ENCODE measurements around the gene PTPRE. TPM values are rescaled to one million over a fixed set of nuclear protein-coding genes. Genes with fewer than 3 reads are reported as not detected.

Gene PTPRE
- total and polyA plus RNA-seq, 9 donors = 2.1 to 15.5 (median 6.9) TPM

DNA sequence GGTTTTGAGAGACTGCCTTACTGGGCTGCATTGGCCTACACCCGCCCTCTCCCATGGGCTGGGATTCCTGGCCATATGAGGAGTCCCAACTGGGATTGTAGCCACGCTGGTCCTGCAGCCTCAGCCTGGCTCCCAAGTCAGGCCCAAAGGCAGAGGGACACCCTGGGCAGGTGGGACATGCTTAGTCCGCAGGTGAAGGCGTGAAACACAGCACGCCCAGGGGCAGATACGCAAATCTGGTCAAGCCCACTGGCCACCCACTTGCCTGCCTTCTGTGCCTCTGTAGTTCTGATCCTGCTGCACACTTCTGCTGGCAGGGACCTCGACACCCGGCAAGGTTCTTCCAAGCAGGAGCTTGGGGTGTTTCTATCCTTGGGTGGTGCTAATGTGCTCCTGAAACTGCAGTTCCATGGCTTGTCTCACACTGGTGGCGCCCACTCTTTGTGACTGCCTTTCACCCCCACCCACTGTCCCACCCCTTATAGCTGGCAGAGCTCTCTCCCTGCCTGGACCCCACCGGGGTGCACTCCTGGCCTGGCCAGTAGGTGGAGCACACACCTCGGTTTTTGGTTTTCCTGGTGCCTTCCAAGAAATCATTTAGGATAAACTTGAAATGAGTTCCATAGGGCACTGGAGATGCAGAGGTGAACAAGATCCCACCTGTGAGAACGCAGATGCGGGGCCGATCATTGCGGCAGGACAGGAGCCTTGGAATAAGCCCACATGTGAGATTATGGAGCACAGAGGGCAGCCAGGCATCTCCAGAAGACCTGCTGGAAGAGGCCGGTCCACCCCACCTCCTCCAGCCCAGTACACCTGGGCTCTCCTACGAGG, 171.4 kb downstream of the PTPRE start:
- no peak for TF ChIP-seq EP300 (IDR thresholded peaks at IDR 0.05)
- no peak for TF ChIP-seq POLR2A (IDR thresholded peaks at IDR 0.05)
- no peak for TF ChIP-seq CTCF (IDR thresholded peaks at IDR 0.05)
- H3K9me3 ChIP-seq = no peaks in the 10 kb centered on the region
- H3K27me3 ChIP-seq = no peaks in the 10 kb centered on the region
- no peak for DNase-seq
- H3K4me3 ChIP-seq = no peak overlapping the region
- intact Hi-C loops (cut with DNase I) = loop anchor here in 1 of 4 donors (10.0 kb wide), 1 partner anchor 174 kb away; the partner anchor contains the start of gene PTPRE
- 67 to 72% (median 69%) methylated on average over 16 to 17 of the region's 17 CpGs for WGBS, 3 donors
- H3K4me1 ChIP-seq (ENCODE audit: insufficient read depth) = no peaks in the 10 kb centered on the region
- H3K36me3 ChIP-seq = no peaks in the 10 kb centered on the region
- H3K27ac ChIP-seq = no peak overlapping the region

- 67 to 79% (median 77%) methylated on average over 13 of the region's 13 CpGs for WGBS, 3 donors
- no peak for DNase-seq
- Histone ChIP-seq H3K27ac (no peak overlapping the region), H3K4me3 (no peak overlapping the region), H3K27me3 (no peaks in the 10 kb centered on the region), H3K4me1 (ENCODE audit: insufficient read depth) (no peaks in the 10 kb centered on the region), H3K9me3 (no peaks in the 10 kb centered on the region), H3K36me3 (no peaks in the 10 kb centered on the region)
- TF ChIP-seq CTCF (IDR thresholded peaks at IDR 0.05) = no peak
- TF ChIP-seq POLR2A (IDR thresholded peaks at IDR 0.05) = no peak
- no peak for TF ChIP-seq EP300 (IDR thresholded peaks at IDR 0.05)
- intact Hi-C loops (cut with DNase I) = no loop called here
These were observed 173.3 kb downstream of the PTPRE start for GRCh38 chr10:128080231-128080630.

- Histone ChIP-seq H3K27me3 (no peaks in the 10 kb centered on the region), H3K36me3 (no peaks in the 10 kb centered on the region), H3K4me1 (ENCODE audit: insufficient read depth) (no peaks in the 10 kb centered on the region), H3K4me3 (no peak overlapping the region), H3K9me3 (no peaks in the 10 kb centered on the region), H3K27ac (no peak overlapping the region)
- intact Hi-C loops (cut with DNase I) = no loop called here
- DNase-seq = no peak
- no peak for TF ChIP-seq EP300 (IDR thresholded peaks at IDR 0.05)
- TF ChIP-seq CTCF (IDR thresholded peaks at IDR 0.05) = no peak
- TF ChIP-seq POLR2A (IDR thresholded peaks at IDR 0.05) = no peak
- WGBS, 3 donors = 88 to 93% (median 93%) methylated on average over 8 of the region's 8 CpGs
These were observed 173.7 kb downstream of the PTPRE start for GRCh38 chr10:128080641-128081040.

GRCh38 chr10:128081222-128081621, 174.3 kb downstream of the PTPRE start:
- intact Hi-C loops (cut with DNase I) = no loop called here

More at GRCh38 chr10:128081222-128081621, 174.3 kb downstream of the PTPRE start:
- no peak overlapping the region for H3K4me3 ChIP-seq
- no peaks in the 10 kb centered on the region for H3K27me3 ChIP-seq
- TF ChIP-seq POLR2A (IDR thresholded peaks at IDR 0.05) (no peak), EP300 (IDR thresholded peaks at IDR 0.05) (no peak), CTCF (IDR thresholded peaks at IDR 0.05) (no peak)
- no peaks in the 10 kb centered on the region for H3K9me3 ChIP-seq
- DNase-seq = no peak
- H3K4me1 ChIP-seq (ENCODE audit: insufficient read depth) = no peaks in the 10 kb centered on the region
- WGBS, 3 donors = 71 to 78% (median 72%) methylated on average over 4 of the region's 4 CpGs
- no peaks in the 10 kb centered on the region for H3K36me3 ChIP-seq
- no peak overlapping the region for H3K27ac ChIP-seq
